Measurements from ENCODE around the gene DOCK2. TPM values are rescaled to one million over a fixed set of nuclear protein-coding genes. Genes with fewer than 3 reads are reported as not detected.

The DOCK2 gene
- total RNA-seq, 1 experiment from 2014 or later = 4.6 TPM

GRCh38 chr5:169797577-169797976 is 160.5 kb downstream of the DOCK2 start (continued):
- TF ChIP-seq ARID4B (CRISPR knock-in tag; IDR thresholded peaks at IDR 0.05; ENCODE audit: borderline replicate concordance) = no peak
- TF ChIP-seq ZNF219 (CRISPR knock-in tag; IDR thresholded peaks at IDR 0.05; ENCODE audit: borderline replicate concordance) = no peak
- no peak for TF ChIP-seq HMGXB4 (CRISPR knock-in tag; IDR thresholded peaks at IDR 0.05)
- no peak for TF ChIP-seq NR3C1 (CRISPR knock-in tag; conservative IDR thresholded peaks at IDR 0.05; ENCODE audit: low read depth)
- no peak for TF ChIP-seq ETV6 (CRISPR knock-in tag; IDR thresholded peaks at IDR 0.05)
- TF ChIP-seq ZNF281 (CRISPR knock-in tag; IDR thresholded peaks at IDR 0.05) = no peak
- TF ChIP-seq FOXK1 (CRISPR knock-in tag; IDR thresholded peaks at IDR 0.05) = no peak
- no peak for TF ChIP-seq ZNF425 (CRISPR knock-in tag; conservative IDR thresholded peaks at IDR 0.05)

- TF ChIP-seq TEAD4 (CRISPR knock-in tag; IDR thresholded peaks at IDR 0.05) (no peak), E2F4 (CRISPR knock-in tag; IDR thresholded peaks at IDR 0.05; ENCODE audit: borderline replicate concordance, low read depth) (no peak), USF2 (CRISPR knock-in tag; IDR thresholded peaks at IDR 0.05) (no peak), ATF1 (CRISPR knock-in tag; IDR thresholded peaks at IDR 0.05) (no peak), ATF3 (CRISPR knock-in tag; conservative IDR thresholded peaks at IDR 0.05) (no peak), NR2C2 (CRISPR knock-in tag; IDR thresholded peaks at IDR 0.05) (no peak), ZNF219 (CRISPR knock-in tag; IDR thresholded peaks at IDR 0.05; ENCODE audit: borderline replicate concordance) (no peak), GTF2I (CRISPR knock-in tag; conservative IDR thresholded peaks at IDR 0.05) (no peak), MLX (CRISPR knock-in tag; IDR thresholded peaks at IDR 0.05) (no peak), ZNF138 (CRISPR knock-in tag; conservative IDR thresholded peaks at IDR 0.05) (no peak), ZNF512 (CRISPR knock-in tag; IDR thresholded peaks at IDR 0.05; ENCODE audit: borderline replicate concordance) (no peak)
- no peak for ATAC-seq
- H3K9me3 Mint-ChIP-seq = no peaks in the 10 kb centered on the region
- DNase-seq (ENCODE audit: low spot score) = no peak
- H3K4me1 Mint-ChIP-seq = peaks cover 34% of the 10 kb centered on the region
- no peaks in the 10 kb centered on the region for H3K36me3 Mint-ChIP-seq
- peaks cover 5% of the 10 kb centered on the region for H3K27me3 Mint-ChIP-seq (ENCODE audit: low read depth)
- POLR2A ChIA-PET = interaction anchor here (0.9 kb wide), 1 partner anchor 75 kb away, joined by 3 read pairs; no protein-coding TSS in a partner anchor
- CTCF ChIA-PET = interaction anchor here (0.8 to 3.0 kb wide), 3 partner anchors 13 to 182 kb away, joined by 3 to 18 read pairs (median 6); partner anchors contain the start of gene INSYN2B
- no peak overlapping the region for H3K27ac Mint-ChIP-seq
- H3K4me3 Mint-ChIP-seq = no peak overlapping the region
These were observed 161.4 kb downstream of the DOCK2 start for GRCh38 chr5:169798438-169798837.

All from WTC11 (cell line).